ENCODE results near the gene PPP2R5E. TPM values are rescaled to one million over a fixed set of nuclear protein-coding genes. Genes with fewer than 3 reads are reported as not detected.

The PPP2R5E gene
- total and polyA plus RNA-seq, 9 of the 15 experiments (the other 6 are each of a cell fraction or from before 2014, with no cell fraction given) = 4.2 to 30.3 (median 11.0) TPM

GRCh38 chr14:63543000-63543825, at the start of gene PPP2R5E (continued):
- TF ChIP-seq REST (IDR thresholded peaks at IDR 0.05; ENCODE audit: borderline replicate concordance) (no peak), REST (CRISPR knock-in tag; IDR thresholded peaks at IDR 0.05; ENCODE audit: low read depth) (no peak), MAFK (IDR thresholded peaks at IDR 0.05; ENCODE audit: low read length) (no peak), NR2C1 (IDR thresholded peaks at IDR 0.05) (no peak), NR2C1 (tag; IDR thresholded peaks at IDR 0.05) (no peak), KDM4B (IDR thresholded peaks at IDR 0.05; ENCODE audit: borderline replicate concordance in 2 of 2, low read depth in 1 of 2) (no peak), IFI16 (CRISPR knock-in tag; IDR thresholded peaks at IDR 0.05) (no peak), ZNF121 (CRISPR knock-in tag; conservative IDR thresholded peaks at IDR 0.05) (no peak), AFF1 (IDR thresholded peaks at IDR 0.05; ENCODE audit: low read depth in 1 of 2, partially characterized antibody in 2 of 2) (no peak), FOS (IDR thresholded peaks at IDR 0.05; ENCODE audit: extremely low read depth, insufficient read length) (peak; percentile 87), ZNF444 (CRISPR knock-in tag; IDR thresholded peaks at IDR 0.05) (no peak)
- TF ChIP-seq, protein P1, sequence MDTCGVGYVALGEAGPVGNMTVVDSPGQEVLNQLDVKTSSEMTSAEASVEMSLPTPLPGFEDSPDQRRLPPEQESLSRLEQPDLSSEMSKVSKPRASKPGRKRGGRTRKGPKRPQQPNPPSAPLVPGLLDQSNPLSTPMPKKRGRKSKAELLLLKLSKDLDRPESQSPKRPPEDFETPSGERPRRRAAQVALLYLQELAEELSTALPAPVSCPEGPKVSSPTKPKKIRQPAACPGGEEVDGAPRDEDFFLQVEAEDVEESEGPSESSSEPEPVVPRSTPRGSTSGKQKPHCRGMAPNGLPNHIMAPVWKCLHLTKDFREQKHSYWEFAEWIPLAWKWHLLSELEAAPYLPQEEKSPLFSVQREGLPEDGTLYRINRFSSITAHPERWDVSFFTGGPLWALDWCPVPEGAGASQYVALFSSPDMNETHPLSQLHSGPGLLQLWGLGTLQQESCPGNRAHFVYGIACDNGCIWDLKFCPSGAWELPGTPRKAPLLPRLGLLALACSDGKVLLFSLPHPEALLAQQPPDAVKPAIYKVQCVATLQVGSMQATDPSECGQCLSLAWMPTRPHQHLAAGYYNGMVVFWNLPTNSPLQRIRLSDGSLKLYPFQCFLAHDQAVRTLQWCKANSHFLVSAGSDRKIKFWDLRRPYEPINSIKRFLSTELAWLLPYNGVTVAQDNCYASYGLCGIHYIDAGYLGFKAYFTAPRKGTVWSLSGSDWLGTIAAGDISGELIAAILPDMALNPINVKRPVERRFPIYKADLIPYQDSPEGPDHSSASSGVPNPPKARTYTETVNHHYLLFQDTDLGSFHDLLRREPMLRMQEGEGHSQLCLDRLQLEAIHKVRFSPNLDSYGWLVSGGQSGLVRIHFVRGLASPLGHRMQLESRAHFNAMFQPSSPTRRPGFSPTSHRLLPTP (IDR thresholded peaks at IDR 0.05; ENCODE audit: borderline replicate concordance, extremely low read depth, insufficient read length) = no peak
